ENCODE measurements around the gene OMA1. TPM values are rescaled to one million over a fixed set of nuclear protein-coding genes. Genes with fewer than 3 reads are reported as not detected.

OMA1 gene
- polyA plus RNA-seq, 1 donor (not counting 4 experiments of a cell fraction or from before 2014, with no cell fraction given) = 16.3 TPM

DNA sequence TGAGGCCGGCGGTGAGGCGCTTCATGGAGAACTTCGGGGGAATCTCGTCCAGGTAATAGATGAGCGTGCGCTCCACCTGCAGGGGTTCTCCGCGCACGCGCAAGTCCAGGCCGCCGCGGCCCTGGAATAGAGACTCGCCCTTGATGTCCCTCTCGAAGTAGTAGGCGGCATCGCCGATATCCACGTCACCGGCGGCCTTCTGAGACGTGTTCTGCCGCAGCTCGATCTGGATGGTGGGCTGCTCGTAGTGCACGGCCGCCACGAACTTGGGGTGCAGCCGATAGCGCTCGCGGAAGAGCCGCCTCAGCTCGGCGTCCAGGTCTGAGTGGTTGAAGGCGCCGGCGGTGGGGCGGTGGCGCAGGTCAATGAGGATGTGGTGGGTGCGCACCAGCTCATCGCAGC, 29.8 kb upstream of the OMA1 start:
- Histone ChIP-seq H3K4me2 (ENCODE audit: control insufficient read depth, extremely low read depth, insufficient read depth, low read depth, low read length) (peak overlapping the region; percentile 95), H3K9me1 (ENCODE audit: control insufficient read depth, extremely low read depth, insufficient read depth, low read length) (no peaks in the 10 kb centered on the region), H3K4me1 (ENCODE audit: control insufficient read depth, extremely low read depth, insufficient read depth, low read length) (peaks cover 38% of the 10 kb centered on the region), H3K9me3 (ENCODE audit: control insufficient read depth, low read depth, low read length) (no peaks in the 10 kb centered on the region), H4K20me1 (ENCODE audit: control insufficient read depth, extremely low read depth, insufficient read depth, low read length) (no peaks in the 10 kb centered on the region), H3K36me3 (ENCODE audit: control insufficient read depth in 2 of 2, extremely low read depth in 1 of 2, insufficient read depth in 2 of 2, low read length in 2 of 2) (no peaks in the 10 kb centered on the region), H3K27ac (ENCODE audit: control insufficient read depth, insufficient read depth, low read length) (peak overlapping the region; percentile 90), H3K27me3 (ENCODE audit: control insufficient read depth, extremely low read depth, insufficient read depth, low read length) (no peaks in the 10 kb centered on the region), H3K9ac (ENCODE audit: control insufficient read depth, extremely low read depth, insufficient read depth, low read length) (peak overlapping the region; percentile 93), H2AFZ (ENCODE audit: control insufficient read depth, low read length) (no peak overlapping the region), H3K79me2 (ENCODE audit: control insufficient read depth, insufficient read depth, low read length) (peaks cover 50% of the 10 kb centered on the region), H3K4me3 (ENCODE audit: control insufficient read depth in 2 of 3, extremely low read depth in 1 of 3, insufficient read depth in 2 of 3, low read depth in 1 of 3, low read length in 3 of 3) (peak overlapping the region; percentile 56 to 98 (median 97))
- dilution Hi-C loops (cut with MboI; ENCODE audit: extremely low pct_ligation_motif_present, low sequenced_read_pairs) = no loop called here
- FAIRE-seq (no peak), DNase-seq (ENCODE audit: low read depth, low spot score) (no peak)
- TF ChIP-seq, protein P1, sequence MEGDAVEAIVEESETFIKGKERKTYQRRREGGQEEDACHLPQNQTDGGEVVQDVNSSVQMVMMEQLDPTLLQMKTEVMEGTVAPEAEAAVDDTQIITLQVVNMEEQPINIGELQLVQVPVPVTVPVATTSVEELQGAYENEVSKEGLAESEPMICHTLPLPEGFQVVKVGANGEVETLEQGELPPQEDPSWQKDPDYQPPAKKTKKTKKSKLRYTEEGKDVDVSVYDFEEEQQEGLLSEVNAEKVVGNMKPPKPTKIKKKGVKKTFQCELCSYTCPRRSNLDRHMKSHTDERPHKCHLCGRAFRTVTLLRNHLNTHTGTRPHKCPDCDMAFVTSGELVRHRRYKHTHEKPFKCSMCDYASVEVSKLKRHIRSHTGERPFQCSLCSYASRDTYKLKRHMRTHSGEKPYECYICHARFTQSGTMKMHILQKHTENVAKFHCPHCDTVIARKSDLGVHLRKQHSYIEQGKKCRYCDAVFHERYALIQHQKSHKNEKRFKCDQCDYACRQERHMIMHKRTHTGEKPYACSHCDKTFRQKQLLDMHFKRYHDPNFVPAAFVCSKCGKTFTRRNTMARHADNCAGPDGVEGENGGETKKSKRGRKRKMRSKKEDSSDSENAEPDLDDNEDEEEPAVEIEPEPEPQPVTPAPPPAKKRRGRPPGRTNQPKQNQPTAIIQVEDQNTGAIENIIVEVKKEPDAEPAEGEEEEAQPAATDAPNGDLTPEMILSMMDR (optimal IDR thresholded peaks at IDR 0.05 in 1 of 3, IDR thresholded peaks at IDR 0.05 in 1 of 3, conservative IDR thresholded peaks at IDR 0.05 in 1 of 3; ENCODE audit: extremely low read depth in 1 of 3, insufficient read depth in 2 of 3, low read length in 3 of 3) = no peak
- no peak for TF ChIP-seq EZH2 (IDR thresholded peaks at IDR 0.05; ENCODE audit: low read length)

DNA sequence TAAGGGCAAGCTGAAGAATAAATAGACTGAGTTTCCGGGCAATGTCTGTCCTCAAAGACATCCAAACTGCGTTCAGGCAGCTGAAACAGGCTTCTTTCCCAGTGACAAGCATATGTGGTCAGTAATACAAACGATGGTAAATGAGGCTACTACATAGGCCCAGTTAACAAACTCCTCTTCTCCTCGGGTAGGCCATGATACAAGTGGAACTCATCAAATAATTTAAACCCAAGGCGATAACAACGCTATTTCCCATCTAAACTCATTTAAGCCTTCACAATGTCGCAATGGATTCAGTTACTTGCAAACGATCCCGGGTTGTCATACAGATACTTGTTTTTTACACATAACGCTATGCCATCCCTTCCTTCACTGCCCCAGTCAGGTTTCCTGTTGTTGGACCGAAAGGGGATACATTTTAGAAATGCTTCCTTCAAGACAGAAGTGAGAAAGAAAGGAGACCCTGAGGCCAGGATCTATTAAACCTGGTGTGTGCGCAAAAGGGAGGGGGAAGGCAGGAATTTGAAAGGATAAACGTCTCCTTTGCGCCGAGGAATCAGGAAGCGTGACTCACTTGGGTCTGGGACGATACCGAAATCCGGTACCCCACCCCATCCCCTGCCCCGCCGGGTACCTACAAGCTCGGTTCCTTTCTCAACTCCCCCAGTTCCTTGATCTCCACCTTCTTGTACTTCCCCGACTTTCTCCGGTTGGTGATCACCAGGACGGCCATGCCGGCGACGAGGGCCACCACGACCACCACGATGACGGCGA, 29.2 kb upstream of the OMA1 start:
- Histone ChIP-seq H3K9me1 (ENCODE audit: control insufficient read depth, extremely low read depth, insufficient read depth, low read length) (no peaks in the 10 kb centered on the region), H3K4me3 (ENCODE audit: control insufficient read depth in 2 of 3, extremely low read depth in 1 of 3, insufficient read depth in 2 of 3, low read depth in 1 of 3, low read length in 3 of 3) (peak overlapping the region; percentile 56 to 98 (median 97)), H3K4me1 (ENCODE audit: control insufficient read depth, extremely low read depth, insufficient read depth, low read length) (peaks cover 38% of the 10 kb centered on the region), H3K79me2 (ENCODE audit: control insufficient read depth, insufficient read depth, low read length) (peaks cover 44% of the 10 kb centered on the region), H3K36me3 (ENCODE audit: control insufficient read depth in 2 of 2, extremely low read depth in 1 of 2, insufficient read depth in 2 of 2, low read length in 2 of 2) (no peaks in the 10 kb centered on the region), H3K4me2 (ENCODE audit: control insufficient read depth, extremely low read depth, insufficient read depth, low read depth, low read length) (peak overlapping the region; percentile 95), H2AFZ (ENCODE audit: control insufficient read depth, low read length) (no peak overlapping the region), H3K27ac (ENCODE audit: control insufficient read depth, insufficient read depth, low read length) (peak overlapping the region; percentile 90), H4K20me1 (ENCODE audit: control insufficient read depth, extremely low read depth, insufficient read depth, low read length) (no peaks in the 10 kb centered on the region), H3K9ac (ENCODE audit: control insufficient read depth, extremely low read depth, insufficient read depth, low read length) (peak overlapping the region; percentile 93), H3K27me3 (ENCODE audit: control insufficient read depth, extremely low read depth, insufficient read depth, low read length) (no peaks in the 10 kb centered on the region), H3K9me3 (ENCODE audit: control insufficient read depth, low read depth, low read length) (no peaks in the 10 kb centered on the region)
- FAIRE-seq (peak; percentile 62), DNase-seq (ENCODE audit: low read depth, low spot score) (no peak)
- dilution Hi-C loops (cut with MboI; ENCODE audit: extremely low pct_ligation_motif_present, low sequenced_read_pairs) = no loop called here
- TF ChIP-seq EZH2 (IDR thresholded peaks at IDR 0.05; ENCODE audit: low read length) = no peak
- TF ChIP-seq, protein P1 (optimal IDR thresholded peaks at IDR 0.05 in 1 of 3, IDR thresholded peaks at IDR 0.05 in 1 of 3, conservative IDR thresholded peaks at IDR 0.05 in 1 of 3; ENCODE audit: extremely low read depth in 1 of 3, insufficient read depth in 2 of 3, low read length in 3 of 3) = no peak

Data from keratinocyte (primary cell).